Neural crest cell (in vitro differentiated cells): ENCODE results near the gene RAP2B. TPM values are rescaled to one million over a fixed set of nuclear protein-coding genes. Genes with fewer than 3 reads are reported as not detected.
"Not testable (repeated sequence)": the region's sequence is repeated elsewhere in the genome, so short reads cannot be mapped to it uniquely, and the experiment has no call there.

ENCODE experiments used
- DNase-seq: peaks from one replicate; pipeline ENCODE4 v3.0.0; 2021; ENCODE audit warnings: low read depth, mixed read lengths, low spot score
- H3K27ac Mint-ChIP-seq: one replicate; pipeline ENCODE4 v1.8.0; 2021; ENCODE audit warnings: mild to moderate bottlenecking, mixed read lengths; ENCODE audit not compliant: unreplicated experiment
- H3K27me3 Mint-ChIP-seq: 2 replicates; pipeline ENCODE4 v1.8.0; 2021; ENCODE audit warnings: low read depth, mild to moderate bottlenecking, mixed read lengths
- H3K36me3 Mint-ChIP-seq: 2 replicates; pipeline ENCODE4 v1.8.0; 2021; ENCODE audit warnings: low read depth, mild to moderate bottlenecking, mixed read lengths
- H3K4me1 Mint-ChIP-seq: 2 replicates; pipeline ENCODE4 v1.8.0; 2021; ENCODE audit warnings: mixed read lengths
- H3K4me3 Mint-ChIP-seq: one replicate; pipeline ENCODE4 v1.8.0; 2021; ENCODE audit warnings: mild to moderate bottlenecking, mixed read lengths
- H3K9me3 Mint-ChIP-seq: 2 replicates; pipeline ENCODE4 v1.8.0; 2021; ENCODE audit warnings: mixed read lengths
- CTCF ChIP-seq: fragments of 200-600 bp; sonication (generic); conservative IDR thresholded peaks from 2 replicates; pipeline ENCODE4 v1.5.0; 2021; ENCODE audit warnings: antibody characterized with exemption, mild to moderate bottlenecking
- total RNA-seq: library from RNA; stranded (reverse); gene quantifications from 2 replicates; pipeline ENCODE4 v1.2.1, GENCODE V29; 2021

RAP2B gene
- total RNA-seq, 1 donor from 2014 or later, result 14.4 TPM

DNA sequence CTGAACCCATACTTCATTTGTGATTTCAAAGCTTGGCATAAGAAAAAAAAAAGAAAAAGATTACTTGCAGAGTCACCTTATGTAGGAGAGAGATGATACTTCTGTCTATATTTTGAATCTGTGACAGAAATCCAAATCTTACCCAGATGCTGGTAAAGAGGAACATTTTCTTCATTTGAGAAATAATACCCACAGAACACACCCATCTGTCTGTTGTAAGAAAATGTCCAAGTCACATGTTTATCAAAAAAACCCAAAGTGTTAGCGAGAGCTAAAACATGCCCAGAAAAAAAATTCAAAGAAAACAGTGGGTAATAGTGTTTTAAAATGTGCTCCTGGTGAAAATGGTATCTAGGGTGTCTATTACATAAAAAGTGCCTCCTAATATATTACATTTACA lies 18.0 kb upstream of the RAP2B start:
- no peak for TF ChIP-seq CTCF
- DNase-seq, result no peak
- H3K4me1 Mint-ChIP-seq, result peaks cover 3% of the 10 kb centered on the region
- H3K9me3 Mint-ChIP-seq, result no peaks in the 10 kb centered on the region
- no peak overlapping the region for H3K27ac Mint-ChIP-seq
- no peaks in the 10 kb centered on the region for H3K36me3 Mint-ChIP-seq
- no peaks in the 10 kb centered on the region for H3K27me3 Mint-ChIP-seq
- no peak overlapping the region for H3K4me3 Mint-ChIP-seq

- Mint-ChIP-seq H3K4me3 (no peak overlapping the region), H3K27ac (no peak overlapping the region), H3K9me3 (no peaks in the 10 kb centered on the region), H3K4me1 (peaks cover 3% of the 10 kb centered on the region), H3K27me3 (no peaks in the 10 kb centered on the region), H3K36me3 (no peaks in the 10 kb centered on the region)
- no peak for TF ChIP-seq CTCF
- no peak for DNase-seq
These were observed 17.2 kb upstream of the RAP2B start for GRCh38 chr3:153144779-153145178.

DNA sequence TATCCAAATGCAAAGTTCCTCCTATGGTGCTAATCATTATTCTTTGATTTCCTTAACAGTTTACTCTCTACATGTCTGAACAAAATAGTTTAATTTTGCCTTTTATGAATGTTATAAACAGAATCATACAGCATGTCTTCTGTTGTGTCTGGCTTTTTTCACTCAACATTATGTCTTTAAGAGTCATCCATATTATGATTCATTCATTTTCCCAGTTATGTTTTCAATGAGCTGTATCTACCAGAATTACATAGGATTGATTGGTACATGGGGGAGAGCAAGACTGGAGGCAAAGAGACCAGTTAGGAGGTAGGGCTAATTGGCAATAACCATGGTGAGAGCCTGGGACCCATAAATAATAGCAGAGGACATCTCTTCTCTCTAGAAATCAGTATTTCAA lies 16.6 kb upstream of the RAP2B start:
- no peaks in the 10 kb centered on the region for H3K36me3 Mint-ChIP-seq
- peaks cover 3% of the 10 kb centered on the region for H3K4me1 Mint-ChIP-seq

GRCh38 chr3:153146191-153147053 lies 15.6 kb upstream of the RAP2B start:
- Mint-ChIP-seq H3K27ac (no peak overlapping the region), H3K4me1 (peaks cover 6% of the 10 kb centered on the region), H3K9me3 (no peaks in the 10 kb centered on the region), H3K27me3 (no peaks in the 10 kb centered on the region), H3K4me3 (no peak overlapping the region), H3K36me3 (no peaks in the 10 kb centered on the region)
- DNase-seq, result no peak
- no peak for TF ChIP-seq CTCF

More for the DNA sequence above, 16.6 kb upstream of the RAP2B start:
- no peak for DNase-seq
- no peak overlapping the region for H3K27ac Mint-ChIP-seq
- H3K9me3 Mint-ChIP-seq, result no peaks in the 10 kb centered on the region
- no peak for TF ChIP-seq CTCF
- no peaks in the 10 kb centered on the region for H3K27me3 Mint-ChIP-seq
- H3K4me3 Mint-ChIP-seq, result no peak overlapping the region

DNA sequence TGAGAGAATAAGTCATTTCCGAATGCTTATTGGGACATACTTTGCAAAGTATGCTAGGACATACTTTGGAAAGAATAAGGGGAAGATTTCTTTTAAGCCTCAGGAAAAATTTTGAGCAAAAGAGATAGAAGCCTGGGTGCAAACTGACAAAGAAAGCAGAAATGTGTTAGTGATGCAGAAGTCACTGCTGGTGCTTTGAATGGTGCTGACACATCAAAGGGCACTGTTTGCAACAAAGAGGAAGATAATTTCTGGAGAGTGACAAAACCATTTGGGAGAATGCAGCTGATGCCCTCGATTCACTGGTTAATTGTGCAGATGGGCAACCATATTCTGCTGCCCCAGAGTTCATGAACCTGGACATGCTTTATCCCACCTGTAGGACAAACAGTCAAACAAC lies 11.0 kb upstream of the RAP2B start:
- Mint-ChIP-seq H3K4me1 (peaks cover 6% of the 10 kb centered on the region), H3K4me3 (no peak overlapping the region), H3K9me3 (no peaks in the 10 kb centered on the region), H3K27ac (no peak overlapping the region), H3K27me3 (no peaks in the 10 kb centered on the region), H3K36me3 (no peaks in the 10 kb centered on the region)
- DNase-seq, result no peak
- no peak for TF ChIP-seq CTCF

DNA sequence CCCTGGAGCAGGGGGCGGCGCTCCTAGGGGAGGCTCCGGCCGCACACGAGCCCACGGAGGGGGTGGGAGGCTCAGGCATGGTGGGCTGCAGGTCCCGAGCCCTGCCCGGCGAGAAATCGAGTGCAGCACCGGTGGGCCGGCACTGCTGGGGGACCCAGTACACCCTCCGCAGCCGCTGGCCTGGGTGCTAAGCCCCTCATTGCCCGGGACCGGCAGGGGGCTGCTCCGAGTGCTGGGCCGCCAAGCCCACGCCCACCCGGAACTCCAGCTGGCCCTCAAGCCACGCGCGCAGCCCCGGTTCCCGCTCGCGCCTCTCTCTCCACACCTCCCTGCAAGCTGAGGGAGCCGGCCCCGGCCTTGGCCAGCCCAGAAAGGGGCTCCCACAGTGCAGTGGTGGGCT lies 6.2 kb upstream of the RAP2B start:
- H3K9me3 Mint-ChIP-seq, H3K27me3 Mint-ChIP-seq, DNase-seq, H3K27ac Mint-ChIP-seq, H3K4me1 Mint-ChIP-seq, H3K36me3 Mint-ChIP-seq, H3K4me3 Mint-ChIP-seq: not testable (repeated sequence)
